HG03175 (cell line): Measurements from ENCODE around the gene HES6.

ENCODE experiments used
- ATAC-seq: cut with Tn5 transposase; IDR thresholded peaks from one replicate; pipeline ENCODE4 v1.9.1; 2021; ENCODE audit warnings: mild to moderate bottlenecking, moderate library complexity; ENCODE audit not compliant: unreplicated experiment

The HES6 gene

GRCh38 chr2:238255151-238255551, 15.3 kb upstream of the HES6 start:
- no peak for ATAC-seq

GRCh38 chr2:238254095-238254723, 14.4 kb upstream of the HES6 start:
- no peak for ATAC-seq

- ATAC-seq: no peak
Observed at GRCh38 chr2:238252766-238253630, 13.2 kb upstream of the HES6 start.

- no peak for ATAC-seq
Observed at GRCh38 chr2:238251986-238252385, 12.1 kb upstream of the HES6 start.

- no peak for ATAC-seq
Observed at GRCh38 chr2:238251331-238251730, 11.5 kb upstream of the HES6 start.

- no peak for ATAC-seq
Observed at GRCh38 chr2:238250896-238251295, 11.1 kb upstream of the HES6 start.

GRCh38 chr2:238247841-238248453, 8.1 kb upstream of the HES6 start:
- ATAC-seq: no peak

GRCh38 chr2:238247002-238247822, 7.4 kb upstream of the HES6 start:
- ATAC-seq: no peak

GRCh38 chr2:238244151-238244550, 4.3 kb upstream of the HES6 start:
- no peak for ATAC-seq

GRCh38 chr2:238243496-238244076, 3.7 kb upstream of the HES6 start:
- ATAC-seq: no peak

- ATAC-seq: no peak
Observed at GRCh38 chr2:238242731-238243495, 3.1 kb upstream of the HES6 start.

- no peak for ATAC-seq
Observed at GRCh38 chr2:238241970-238242369, 2.1 kb upstream of the HES6 start.

- ATAC-seq: no peak
Observed at GRCh38 chr2:238240757-238241711, 1.2 kb upstream of the HES6 start.

- peak; percentile 12 for ATAC-seq
Observed at GRCh38 chr2:238239543-238239862, 335 bp downstream of the HES6 start.

GRCh38 chr2:238238766-238239542, 884 bp downstream of the HES6 start:
- no peak for ATAC-seq

- no peak for ATAC-seq
Observed at GRCh38 chr2:238238311-238238765, 1.5 kb downstream of the HES6 start.

GRCh38 chr2:238237431-238238135, 2.3 kb downstream of the HES6 start:
- no peak for ATAC-seq

GRCh38 chr2:238236571-238236970, 3.3 kb downstream of the HES6 start:
- no peak for ATAC-seq
